ENCODE measurements around the gene SCN1A.

Gene SCN1A

DNA sequence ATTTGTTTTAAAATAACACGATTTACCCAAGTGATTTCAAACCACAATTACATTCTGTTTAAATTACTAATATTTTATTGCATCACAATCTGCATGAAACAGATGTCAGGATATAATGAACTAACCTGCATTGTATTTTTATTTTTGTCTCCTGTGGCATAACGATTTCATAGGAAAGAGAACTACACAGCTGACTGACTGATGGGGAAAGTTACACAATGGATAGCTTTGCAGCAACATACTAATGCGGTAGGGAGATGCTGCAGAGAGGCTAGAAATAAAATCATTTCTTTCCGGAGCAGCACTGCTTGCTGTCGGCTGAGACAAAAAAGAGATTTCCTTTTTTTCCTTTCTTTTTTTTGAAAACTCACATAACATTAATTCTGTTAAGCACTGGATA lies 36.9 kb downstream of the SCN1A start:
- Histone ChIP-seq H3K4me1 (ENCODE audit: insufficient read depth, low read length, poor library complexity, severe bottlenecking) (peaks cover 11% of the 10 kb centered on the region), H3K9me2 (replicated peaks; ENCODE audit: low read depth, low read length) (no peaks in the 10 kb centered on the region), H3K9me3 (ENCODE audit: insufficient read depth, low read depth, low read length) (no peaks in the 10 kb centered on the region), H3K4me3 (ENCODE audit: low read length, poor library complexity, severe bottlenecking) (no peak overlapping the region), H2AFZ (ENCODE audit: low read length) (no peak overlapping the region), H3K79me2 (ENCODE audit: insufficient read depth, low read length) (no peaks in the 10 kb centered on the region), H3K27me3 (ENCODE audit: insufficient read depth, low read length, poor library complexity, severe bottlenecking) (no peaks in the 10 kb centered on the region), H3K36me3 (ENCODE audit: insufficient read depth, low read length) (no peaks in the 10 kb centered on the region), H3K9ac (ENCODE audit: low read depth, low read length, poor library complexity, severe bottlenecking) (no peak overlapping the region), H3K4me2 (ENCODE audit: low read depth, low read length, poor library complexity, severe bottlenecking) (no peak overlapping the region), H3F3A (ENCODE audit: low read depth) (no peaks in the 10 kb centered on the region), H4K20me1 (ENCODE audit: insufficient read depth, low read length, poor library complexity, severe bottlenecking) (no peaks in the 10 kb centered on the region)
- TF ChIP-seq EZH2phosphoT487 (IDR thresholded peaks at IDR 0.05; ENCODE audit: borderline replicate concordance): no peak
- TF ChIP-seq CTCF (conservative IDR thresholded peaks at IDR 0.05; ENCODE audit: low read length): no peak

- Histone ChIP-seq H3K79me2 (ENCODE audit: insufficient read depth, low read length) (no peaks in the 10 kb centered on the region), H3K9me3 (ENCODE audit: insufficient read depth, low read depth, low read length) (no peaks in the 10 kb centered on the region), H2AFZ (ENCODE audit: low read length) (no peak overlapping the region; the same call in 1 of the 2 replicates), H3K4me3 (ENCODE audit: low read length, poor library complexity, severe bottlenecking) (no peak overlapping the region), H3K4me2 (ENCODE audit: low read depth, low read length, poor library complexity, severe bottlenecking) (no peak overlapping the region), H3K9ac (ENCODE audit: low read depth, low read length, poor library complexity, severe bottlenecking) (no peak overlapping the region), H3K36me3 (ENCODE audit: insufficient read depth, low read length) (no peaks in the 10 kb centered on the region), H3F3A (ENCODE audit: low read depth) (no peaks in the 10 kb centered on the region), H3K4me1 (ENCODE audit: insufficient read depth, low read length, poor library complexity, severe bottlenecking) (peaks cover 11% of the 10 kb centered on the region), H4K20me1 (ENCODE audit: insufficient read depth, low read length, poor library complexity, severe bottlenecking) (no peaks in the 10 kb centered on the region), H3K27me3 (ENCODE audit: insufficient read depth, low read length, poor library complexity, severe bottlenecking) (no peaks in the 10 kb centered on the region), H3K9me2 (replicated peaks; ENCODE audit: low read depth, low read length) (no peaks in the 10 kb centered on the region)
- no peak for TF ChIP-seq CTCF (conservative IDR thresholded peaks at IDR 0.05; ENCODE audit: low read length)
- TF ChIP-seq EZH2phosphoT487 (IDR thresholded peaks at IDR 0.05; ENCODE audit: borderline replicate concordance): no peak
Observed at GRCh38 chr2:166090346-166090745, 37.5 kb downstream of the SCN1A start.

GRCh38 chr2:166088634-166089033 lies 39.2 kb downstream of the SCN1A start:
- no peak overlapping the region for H3K4me2 ChIP-seq (ENCODE audit: low read depth, low read length, poor library complexity, severe bottlenecking)
- H3K9me3 ChIP-seq (ENCODE audit: insufficient read depth, low read depth, low read length): no peaks in the 10 kb centered on the region
- H3K27me3 ChIP-seq (ENCODE audit: insufficient read depth, low read length, poor library complexity, severe bottlenecking): no peaks in the 10 kb centered on the region
- no peaks in the 10 kb centered on the region for H3K36me3 ChIP-seq (ENCODE audit: insufficient read depth, low read length)
- H3K9me2 ChIP-seq (replicated peaks; ENCODE audit: low read depth, low read length): no peaks in the 10 kb centered on the region
- no peaks in the 10 kb centered on the region for H3F3A ChIP-seq (ENCODE audit: low read depth)
- TF ChIP-seq EZH2phosphoT487 (IDR thresholded peaks at IDR 0.05; ENCODE audit: borderline replicate concordance): no peak
- TF ChIP-seq CTCF (conservative IDR thresholded peaks at IDR 0.05; ENCODE audit: low read length): no peak
- no peaks in the 10 kb centered on the region for H3K79me2 ChIP-seq (ENCODE audit: insufficient read depth, low read length)
- no peak overlapping the region for H3K4me3 ChIP-seq (ENCODE audit: low read length, poor library complexity, severe bottlenecking)
- peaks cover 20% of the 10 kb centered on the region for H3K4me1 ChIP-seq (ENCODE audit: insufficient read depth, low read length, poor library complexity, severe bottlenecking)
- no peak overlapping the region for H2AFZ ChIP-seq (ENCODE audit: low read length)
- no peaks in the 10 kb centered on the region for H4K20me1 ChIP-seq (ENCODE audit: insufficient read depth, low read length, poor library complexity, severe bottlenecking)
- no peak overlapping the region for H3K9ac ChIP-seq (ENCODE audit: low read depth, low read length, poor library complexity, severe bottlenecking)

Measured in Loucy (cell line).